Measurements from ENCODE around the gene OSCAR. TPM values are rescaled to one million over a fixed set of nuclear protein-coding genes. Genes with fewer than 3 reads are reported as not detected.
"Not testable (repeated sequence)": the region's sequence is repeated elsewhere in the genome, so short reads cannot be mapped to it uniquely, and the experiment has no call there.

Gene OSCAR
- total RNA-seq, 2 donors from 2014 or later = 2.4 TPM; not detected in 1

GRCh38 chr19:54106716-54107115, 6.1 kb upstream of the OSCAR start:
- Histone ChIP-seq H3K36me3 (peaks cover 55% of the 10 kb centered on the region), H3K4me3 (no peak overlapping the region), H3K27me3 (no peaks in the 10 kb centered on the region), H3K27ac (no peak overlapping the region), H3K9me3 (no peaks in the 10 kb centered on the region), H3K4me1 (peaks cover 0 to 13% of the 10 kb centered on the region in 2 donors)
- DNase-seq (ENCODE audit: low spot score) = no peak
- TF ChIP-seq CTCF (IDR thresholded peaks at IDR 0.05) = no peak

- peaks cover 0 to 13% of the 10 kb centered on the region in 2 donors for H3K4me1 ChIP-seq
- H3K36me3 ChIP-seq = peaks cover 51% of the 10 kb centered on the region
- H3K27me3 ChIP-seq = no peaks in the 10 kb centered on the region
- no peak for TF ChIP-seq CTCF (IDR thresholded peaks at IDR 0.05)
- no peaks in the 10 kb centered on the region for H3K9me3 ChIP-seq
- H3K27ac ChIP-seq = no peak overlapping the region
- DNase-seq (ENCODE audit: low spot score) = no peak
- no peak overlapping the region for H3K4me3 ChIP-seq
Measured at GRCh38 chr19:54105796-54106195, 5.2 kb upstream of the OSCAR start.

GRCh38 chr19:54104998-54105715, 4.6 kb upstream of the OSCAR start:
- no peak for TF ChIP-seq CTCF (IDR thresholded peaks at IDR 0.05)
- Histone ChIP-seq H3K36me3 (peaks cover 48% of the 10 kb centered on the region), H3K27me3 (no peaks in the 10 kb centered on the region), H3K4me1 (peaks cover 0 to 13% of the 10 kb centered on the region in 2 donors), H3K4me3 (no peak overlapping the region), H3K9me3 (no peaks in the 10 kb centered on the region), H3K27ac (no peak overlapping the region)
- DNase-seq (ENCODE audit: low spot score) = no peak

DNA sequence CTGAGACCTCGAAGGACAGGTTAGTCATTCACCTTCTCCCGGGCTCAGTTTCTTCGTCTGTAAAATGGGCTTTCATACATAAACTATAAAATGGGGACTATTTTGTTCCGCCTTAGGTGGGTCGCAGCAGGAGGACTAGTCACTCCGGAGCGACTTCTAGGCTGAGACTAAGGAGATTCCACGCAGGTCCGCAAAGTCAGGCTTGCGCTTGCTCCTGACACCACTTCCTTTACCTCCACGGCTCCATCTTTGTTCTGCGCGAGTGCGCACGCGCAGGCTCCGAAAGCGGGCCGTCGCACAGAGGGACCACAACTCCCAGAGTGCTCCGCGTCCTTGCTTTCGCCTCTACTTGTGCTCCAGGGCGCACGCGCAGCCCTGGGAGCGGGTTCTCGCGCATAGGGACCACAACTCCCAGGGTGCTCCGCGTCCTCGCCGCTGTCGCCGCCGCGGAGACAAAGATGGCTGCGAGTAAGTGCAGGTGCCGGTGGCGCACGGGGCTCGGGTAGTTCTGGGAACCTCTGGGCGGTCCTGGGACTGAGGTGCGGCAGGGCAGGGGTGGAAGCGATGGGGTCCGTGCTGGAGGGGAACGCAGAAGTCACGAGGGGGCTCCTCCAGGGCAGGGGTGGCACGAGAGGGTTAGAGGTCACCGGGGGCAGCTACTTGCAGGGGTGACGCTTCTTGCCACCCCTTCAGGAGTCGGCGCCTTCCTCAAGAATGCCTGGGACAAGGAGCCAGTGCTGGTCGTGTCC, 2.0 kb upstream of the OSCAR start, which contains the start of gene NDUFA3:
Gene NDUFA3 (plus strand): TSS at position 435 of the 749 bp plus-strand sequence. CDS start 24 bp downstream, at position 459.
- H3K9me3 ChIP-seq = no peaks in the 10 kb centered on the region
- H3K36me3 ChIP-seq = peaks cover 22% of the 10 kb centered on the region
- H3K4me3 ChIP-seq = peak within 1 kb of the TSS; percentile 89 to 96
- H3K27me3 ChIP-seq = no peaks in the 10 kb centered on the region
- TF ChIP-seq CTCF (IDR thresholded peaks at IDR 0.05) = no peak
- peak within 1 kb of the TSS; percentile 82 to 84 for H3K27ac ChIP-seq
- DNase-seq (ENCODE audit: low spot score) = peak; percentile 97
- peaks cover 0 to 13% of the 10 kb centered on the region in 2 donors for H3K4me1 ChIP-seq

- not testable (repeated sequence) for H3K4me3 ChIP-seq; H3K27me3 ChIP-seq; H3K27ac ChIP-seq; H3K36me3 ChIP-seq; H3K9me3 ChIP-seq; DNase-seq (ENCODE audit: low spot score)
- peaks cover 0 to 23% of the 10 kb centered on the region in 2 donors for H3K4me1 ChIP-seq
Measured at GRCh38 chr19:54099903-54100255, 724 bp downstream of the OSCAR start.

GRCh38 chr19:54099190-54099902, 1.3 kb downstream of the OSCAR start:
- peaks cover 0 to 23% of the 10 kb centered on the region in 2 donors for H3K4me1 ChIP-seq
- H3K27ac ChIP-seq = no peak overlapping the region
- H3K9me3 ChIP-seq = no peaks in the 10 kb centered on the region
- no peak for DNase-seq (ENCODE audit: low spot score)
- H3K4me3 ChIP-seq = no peak overlapping the region
- TF ChIP-seq CTCF (IDR thresholded peaks at IDR 0.05) = no peak
- H3K27me3 ChIP-seq = no peaks in the 10 kb centered on the region
- no peaks in the 10 kb centered on the region for H3K36me3 ChIP-seq

All from right atrium auricular region (tissue), 2 donors.